GM18520 (cell line): Measurements from ENCODE around the gene C3orf18.

Experiments
- ATAC-seq: cut with Tn5 transposase; IDR thresholded peaks from one replicate; pipeline ENCODE4 v1.9.1; 2021; ENCODE audit not compliant: unreplicated experiment

The C3orf18 gene

DNA sequence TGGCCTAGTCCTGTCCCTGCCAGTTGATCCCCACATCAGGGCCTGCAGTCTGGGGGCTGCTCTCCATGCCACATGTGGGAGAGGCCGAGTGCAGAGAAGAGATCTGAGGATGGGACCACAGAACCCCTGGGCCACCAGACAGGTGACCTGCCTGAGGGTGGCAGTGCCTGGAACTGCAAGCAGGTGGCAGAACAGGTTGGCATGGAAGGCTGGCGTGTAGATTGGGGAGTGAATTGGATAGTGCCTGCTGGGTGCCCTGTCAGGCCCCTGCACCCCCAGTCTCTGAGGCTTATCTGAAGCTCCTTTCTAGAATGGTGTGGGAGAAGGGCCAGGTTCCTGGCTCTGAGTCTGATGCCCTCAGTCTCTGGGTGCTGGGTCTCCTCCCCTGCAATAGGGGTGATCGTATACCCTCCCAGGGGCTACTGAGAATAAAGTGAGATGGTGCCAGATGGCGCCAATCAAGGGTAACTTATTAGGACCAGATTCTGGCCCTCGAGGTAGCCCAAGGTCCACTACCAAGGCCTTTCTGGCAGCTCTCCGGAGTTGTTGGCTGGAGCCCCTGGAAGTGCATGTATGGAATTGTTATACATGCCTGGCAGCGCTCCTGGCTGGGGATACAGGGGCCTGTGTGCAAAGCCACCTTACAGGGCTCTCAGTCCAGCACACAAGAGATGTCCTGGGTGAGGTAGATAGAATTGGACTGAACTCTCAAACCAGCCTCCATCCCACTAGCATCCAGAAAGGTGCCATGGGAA lies 15.7 kb downstream of the C3orf18 start:
- no peak for ATAC-seq

DNA sequence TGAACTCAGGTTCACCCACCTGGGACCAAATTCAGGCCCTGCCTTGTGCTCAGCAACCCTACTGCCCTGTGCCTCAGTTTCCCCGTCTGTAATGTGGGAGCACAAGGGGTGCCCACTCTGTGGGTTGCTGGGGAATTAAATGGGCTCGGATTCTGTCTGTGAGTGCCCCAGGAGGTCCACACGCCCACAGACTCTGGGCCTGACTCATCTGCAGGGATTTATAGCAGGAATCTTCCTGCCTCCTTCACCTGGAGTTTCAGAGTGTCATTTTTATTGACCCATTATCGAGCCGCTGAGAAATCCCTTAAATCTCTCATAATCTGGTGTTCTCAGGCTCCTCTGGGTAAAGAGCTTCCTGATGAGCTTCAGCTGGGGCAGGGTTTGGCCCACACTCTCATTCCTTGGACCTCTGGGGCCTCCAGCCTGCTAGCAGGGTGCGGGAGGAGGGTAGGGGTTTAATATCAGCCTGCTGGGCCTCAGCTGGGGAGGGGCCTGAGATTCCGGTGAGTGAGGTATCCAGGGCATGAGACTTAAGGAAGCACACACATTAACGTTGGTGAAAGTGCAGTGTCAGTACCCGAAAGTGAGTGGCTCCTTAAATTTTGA lies 16.4 kb downstream of the C3orf18 start:
- no peak for ATAC-seq

GRCh38 chr3:50550079-50550736 lies 17.3 kb downstream of the C3orf18 start:
- ATAC-seq, result no peak

GRCh38 chr3:50549226-50549625 lies 18.3 kb downstream of the C3orf18 start:
- no peak for ATAC-seq

DNA sequence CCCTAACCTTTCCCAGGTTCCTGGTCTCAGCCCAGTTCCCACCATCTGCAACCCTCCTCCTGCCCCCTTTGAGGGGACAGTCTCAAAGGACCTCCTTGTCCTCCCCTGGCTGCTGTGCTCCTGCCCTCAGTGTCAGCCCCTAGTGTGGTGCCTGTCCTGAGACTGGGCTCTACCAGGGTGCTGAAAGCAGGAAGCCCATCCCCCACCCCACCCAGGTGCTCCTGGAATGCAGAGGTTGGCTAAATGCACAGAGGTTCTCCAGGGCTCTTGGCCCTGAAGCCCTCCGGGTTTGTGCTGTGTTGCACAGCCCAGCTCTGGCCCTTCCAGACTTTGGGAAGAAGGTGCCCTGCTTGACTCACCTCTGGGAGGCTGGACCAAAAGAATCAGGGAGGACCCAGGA lies 21.8 kb downstream of the C3orf18 start:
- no peak for ATAC-seq

DNA sequence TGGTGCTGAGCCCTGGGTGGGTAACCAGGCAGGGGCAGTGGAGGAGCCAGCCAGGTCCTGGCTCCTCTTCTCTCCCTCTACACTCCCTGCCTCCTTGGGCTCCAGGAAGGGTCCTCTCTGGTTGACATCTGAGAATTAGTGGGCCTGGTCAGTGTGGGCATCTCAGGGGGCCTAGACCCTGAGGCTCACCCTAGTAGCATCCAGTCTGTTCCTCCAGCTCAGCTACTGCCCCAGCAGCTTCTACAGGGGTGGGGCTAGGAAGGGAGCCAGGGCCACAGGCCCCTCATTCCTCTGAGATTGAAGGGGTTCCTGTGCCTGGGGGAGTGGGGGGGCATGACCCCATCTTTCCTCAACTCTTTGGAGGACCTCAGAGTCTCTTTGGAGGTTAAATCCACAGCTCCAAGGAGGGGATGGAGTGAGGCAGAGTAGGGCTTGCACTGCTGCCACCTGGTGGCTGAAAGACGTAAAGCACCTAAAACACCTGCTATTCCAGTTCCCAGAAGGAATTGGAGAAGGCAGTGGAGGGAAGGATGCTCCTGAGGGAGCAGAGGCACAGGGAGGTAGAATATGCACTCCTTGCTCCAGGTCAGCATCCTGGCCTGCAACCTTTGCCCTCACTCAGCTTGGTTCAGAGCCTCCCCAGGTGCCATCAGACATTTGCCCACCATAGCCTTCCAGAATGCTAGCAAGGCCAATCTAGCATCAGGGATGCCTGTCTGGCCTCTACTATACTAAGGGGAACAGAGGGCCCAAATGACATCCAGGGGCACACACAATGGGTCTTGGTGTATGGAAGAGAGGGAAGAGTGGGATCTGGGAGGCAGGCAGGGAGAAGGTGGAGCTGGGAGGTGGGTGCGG lies 25.1 kb downstream of the C3orf18 start:
- ATAC-seq, result no peak

- ATAC-seq, result no peak
Observed at GRCh38 chr3:50539356-50540286, 27.9 kb downstream of the C3orf18 start.

GRCh38 chr3:50537421-50538129 lies 30.0 kb downstream of the C3orf18 start:
- ATAC-seq, result no peak

GRCh38 chr3:50536471-50537180 lies 30.9 kb downstream of the C3orf18 start:
- ATAC-seq, result no peak

DNA sequence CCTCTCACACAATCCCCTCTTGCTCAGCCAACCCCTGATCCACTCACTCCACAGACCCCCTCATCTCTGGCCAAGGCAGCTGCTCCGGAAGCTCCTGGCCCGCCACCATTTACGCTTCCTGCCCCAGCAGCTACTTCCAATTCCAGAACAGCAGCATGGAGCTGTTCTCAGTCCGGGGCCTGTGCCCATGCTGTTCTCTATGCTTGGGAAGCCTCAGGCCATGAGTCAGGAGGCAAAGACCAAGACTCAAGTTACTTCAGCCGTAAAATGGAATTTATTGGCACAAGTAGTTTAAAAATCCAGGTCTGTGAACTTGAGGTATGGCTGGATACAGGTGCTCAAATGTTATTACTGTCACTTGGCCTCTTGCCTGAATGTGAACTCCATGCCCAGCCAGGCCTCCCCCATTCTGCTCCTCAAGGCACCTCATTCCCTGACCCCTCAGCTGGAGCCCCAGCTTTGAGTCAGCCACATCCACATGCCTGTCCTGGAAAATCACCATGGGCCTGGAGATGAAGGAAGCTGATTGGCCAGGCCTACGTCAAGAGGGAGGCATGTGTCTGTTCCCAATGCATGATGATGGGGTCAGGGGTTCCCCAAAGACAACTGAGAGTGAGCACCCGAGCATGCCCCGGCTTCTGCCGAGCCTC lies 32.7 kb downstream of the C3orf18 start:
- no peak for ATAC-seq

GRCh38 chr3:50533807-50534461 lies 33.6 kb downstream of the C3orf18 start:
- ATAC-seq, result no peak

GRCh38 chr3:50533316-50533715 lies 34.2 kb downstream of the C3orf18 start:
- no peak for ATAC-seq

DNA sequence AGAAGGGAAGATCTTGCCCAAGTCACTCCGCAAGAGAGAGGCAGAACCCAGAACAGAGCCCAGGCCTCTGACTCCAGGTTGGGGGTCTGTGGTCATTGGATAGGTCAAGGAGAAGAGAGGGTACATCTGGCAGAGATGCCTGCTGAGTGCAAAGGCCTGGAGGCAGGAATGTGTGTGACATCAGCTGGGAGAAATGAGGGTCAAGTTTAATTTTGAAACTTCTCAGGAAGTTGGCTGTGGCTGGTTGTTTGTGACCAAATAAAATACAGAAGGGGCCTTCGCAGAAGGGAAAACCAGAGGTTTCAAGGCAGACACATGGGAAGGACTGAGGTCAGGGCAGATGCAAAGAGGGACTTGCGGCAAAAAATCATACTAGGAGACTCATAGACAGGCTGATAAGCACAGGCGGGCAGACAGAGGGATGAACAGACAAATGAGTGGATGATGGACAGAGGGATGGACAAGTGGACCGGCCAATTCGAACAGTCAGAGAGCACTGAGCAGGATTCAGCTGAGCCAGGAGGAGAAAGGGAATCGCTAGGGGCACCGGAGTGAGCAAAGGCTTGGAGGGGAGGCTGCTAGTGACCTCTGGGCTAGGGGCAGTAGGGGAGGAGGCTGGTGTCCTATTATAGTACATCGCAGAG lies 35.4 kb downstream of the C3orf18 start:
- ATAC-seq, result no peak

DNA sequence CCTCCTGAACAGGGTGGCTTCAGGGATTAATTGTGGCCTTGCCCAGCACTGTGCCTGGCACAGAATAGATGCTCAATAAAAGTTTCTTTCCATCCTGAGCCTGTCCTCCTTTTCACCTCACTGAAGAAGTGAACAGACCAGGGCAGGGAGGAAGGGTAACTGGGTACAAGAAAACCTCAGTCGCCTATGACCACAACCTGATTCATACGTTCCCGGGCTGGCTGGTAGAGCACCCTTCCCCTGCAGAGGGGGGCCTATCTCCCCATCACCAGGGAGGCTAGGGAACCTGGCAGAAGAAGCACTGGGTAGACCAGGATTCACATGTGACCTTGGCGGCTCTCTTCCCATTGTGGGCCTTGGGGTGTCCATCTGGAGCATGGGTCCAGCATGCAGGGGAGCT lies 36.3 kb downstream of the C3orf18 start:
- ATAC-seq, result no peak

DNA sequence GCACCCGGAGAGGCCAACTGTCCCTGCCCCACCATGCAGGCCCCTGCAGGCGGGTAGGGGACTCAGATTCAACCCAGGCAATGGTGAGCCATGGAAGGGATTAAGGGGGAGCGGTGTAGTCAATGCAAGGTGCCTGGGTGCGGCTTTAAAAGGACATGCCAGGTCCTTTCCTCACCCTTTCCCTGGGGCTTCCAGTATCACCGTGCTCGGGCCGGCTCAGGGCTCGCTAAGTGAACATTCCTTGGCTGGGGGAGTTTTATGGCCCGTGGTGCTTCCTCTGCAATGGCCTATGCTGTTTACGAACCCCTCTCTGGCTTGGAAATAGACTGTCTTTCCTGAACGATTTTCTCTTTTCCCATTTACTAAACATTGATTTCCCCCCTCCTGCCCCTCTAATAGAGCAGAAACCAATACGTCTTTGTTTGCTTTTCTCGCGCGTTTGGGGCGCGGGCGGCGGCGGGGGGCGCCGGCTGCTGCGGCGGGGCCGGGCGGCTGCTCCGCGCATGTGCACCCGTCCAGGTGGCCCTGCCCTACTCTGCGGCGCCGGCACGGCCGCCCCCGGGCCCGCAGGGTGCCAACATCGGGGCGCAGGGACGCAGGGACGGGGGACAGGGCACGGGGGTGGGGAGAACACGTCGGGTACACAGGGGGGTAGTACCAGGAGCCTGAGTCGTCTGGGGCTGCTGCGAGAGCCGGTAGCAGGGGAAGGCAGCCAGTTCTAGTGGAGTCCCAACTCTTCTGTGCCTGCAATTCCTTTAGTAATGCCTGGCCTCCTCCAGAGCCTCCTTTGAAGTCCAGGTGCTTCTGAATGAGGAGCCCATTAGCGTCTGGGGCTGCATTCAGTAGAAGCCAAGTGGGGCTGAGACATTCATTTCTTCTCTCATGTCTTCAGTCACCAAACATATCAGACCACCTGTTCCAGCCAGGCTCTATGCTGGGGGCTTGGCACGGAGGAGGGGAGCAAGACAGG lies 37.3 kb downstream of the C3orf18 start:
- ATAC-seq, result no peak

DNA sequence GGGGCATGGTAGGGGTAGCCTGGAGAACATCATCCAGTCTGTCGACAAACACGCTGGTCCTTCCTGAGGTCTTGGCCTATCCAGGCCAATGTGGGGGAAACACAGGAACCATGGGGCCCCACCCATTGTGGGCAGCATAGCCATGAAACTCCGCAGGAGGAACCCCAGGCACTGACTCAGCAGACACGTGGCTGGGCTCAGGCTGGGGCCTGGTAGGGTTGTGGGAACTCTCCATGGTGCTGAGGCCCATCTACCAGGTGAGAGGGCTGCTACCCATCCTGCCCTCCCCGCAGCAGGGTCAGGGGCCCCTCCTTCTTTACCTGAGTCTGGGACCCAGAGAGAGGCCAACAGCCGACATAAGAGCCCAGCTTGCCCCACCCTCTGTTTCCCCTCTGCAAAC lies 41.6 kb downstream of the C3orf18 start:
- no peak for ATAC-seq
